GM12875 (cell line): ENCODE results near the gene CPAMD8.

Source experiments
- H3K4me3 ChIP-seq: one replicate; pipeline ENCODE4 v1.5.1; 2011; ENCODE audit warnings: low read depth, low read length, control low read depth
- TF ChIP-seq, protein P1 (sequence below): IDR thresholded peaks from 2 replicates; pipeline ENCODE4 v1.5.1; 2011; ENCODE audit warnings: low read depth, mild to moderate bottlenecking, control low read depth, inconsistent platforms, low read length, moderate library complexity, borderline replicate concordance; ENCODE audit not compliant: insufficient read depth

The CPAMD8 gene

DNA sequence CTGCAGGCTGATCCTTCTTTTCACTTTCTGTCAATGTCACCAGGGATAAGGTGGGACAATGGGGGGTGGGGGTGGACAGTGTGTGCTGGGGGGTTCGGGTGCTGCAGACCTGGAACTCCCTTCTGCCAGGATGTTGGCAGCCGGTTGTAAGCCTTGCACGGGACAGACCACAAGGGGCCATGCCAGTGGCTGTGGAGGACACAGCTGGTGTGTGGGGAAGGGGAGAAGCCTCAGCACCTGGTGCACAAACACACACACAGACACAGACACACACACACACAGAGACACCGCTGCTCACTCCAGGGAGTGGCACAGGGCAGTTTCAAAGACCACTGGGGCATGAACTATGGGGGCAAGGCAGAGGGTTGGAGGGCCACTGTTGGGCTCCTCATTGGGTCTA, 134.2 kb downstream of the CPAMD8 start:
- H3K4me3 ChIP-seq, result no peak overlapping the region

DNA sequence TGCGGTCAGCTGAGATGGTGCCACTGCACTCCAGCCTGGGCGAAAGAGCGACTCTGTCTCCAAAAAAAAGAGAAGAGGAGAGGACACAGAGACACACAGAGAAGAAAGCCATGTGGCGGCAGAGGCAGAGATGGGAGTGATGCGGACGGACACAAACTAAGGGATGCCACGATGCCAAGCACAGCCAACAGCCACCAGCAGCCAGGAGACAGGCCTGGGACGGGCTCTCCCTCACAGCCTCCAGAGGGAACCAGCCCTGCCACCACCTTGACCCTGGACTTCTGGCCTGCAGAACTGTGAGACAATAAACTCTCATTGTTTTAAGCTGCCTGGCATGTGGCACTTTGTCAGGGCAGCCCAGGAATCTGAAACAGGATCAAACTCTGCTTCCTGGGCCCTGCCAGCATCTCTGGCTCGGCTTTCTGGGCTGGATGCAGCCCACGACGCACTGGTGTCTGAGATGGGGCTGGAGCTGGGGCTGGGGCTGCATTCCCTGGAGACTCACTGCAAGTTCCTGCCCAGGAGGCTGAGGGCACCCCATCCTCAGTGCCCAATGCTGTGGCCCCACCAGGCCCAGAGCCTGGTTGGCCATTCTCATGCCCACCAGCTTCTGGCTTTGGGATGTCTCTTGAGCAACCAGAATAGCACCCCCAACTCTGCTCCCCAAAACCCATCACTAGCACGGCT, 134.8 kb downstream of the CPAMD8 start:
- no peak overlapping the region for H3K4me3 ChIP-seq
- TF ChIP-seq, protein P1, sequence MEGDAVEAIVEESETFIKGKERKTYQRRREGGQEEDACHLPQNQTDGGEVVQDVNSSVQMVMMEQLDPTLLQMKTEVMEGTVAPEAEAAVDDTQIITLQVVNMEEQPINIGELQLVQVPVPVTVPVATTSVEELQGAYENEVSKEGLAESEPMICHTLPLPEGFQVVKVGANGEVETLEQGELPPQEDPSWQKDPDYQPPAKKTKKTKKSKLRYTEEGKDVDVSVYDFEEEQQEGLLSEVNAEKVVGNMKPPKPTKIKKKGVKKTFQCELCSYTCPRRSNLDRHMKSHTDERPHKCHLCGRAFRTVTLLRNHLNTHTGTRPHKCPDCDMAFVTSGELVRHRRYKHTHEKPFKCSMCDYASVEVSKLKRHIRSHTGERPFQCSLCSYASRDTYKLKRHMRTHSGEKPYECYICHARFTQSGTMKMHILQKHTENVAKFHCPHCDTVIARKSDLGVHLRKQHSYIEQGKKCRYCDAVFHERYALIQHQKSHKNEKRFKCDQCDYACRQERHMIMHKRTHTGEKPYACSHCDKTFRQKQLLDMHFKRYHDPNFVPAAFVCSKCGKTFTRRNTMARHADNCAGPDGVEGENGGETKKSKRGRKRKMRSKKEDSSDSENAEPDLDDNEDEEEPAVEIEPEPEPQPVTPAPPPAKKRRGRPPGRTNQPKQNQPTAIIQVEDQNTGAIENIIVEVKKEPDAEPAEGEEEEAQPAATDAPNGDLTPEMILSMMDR, result no peak

More for the DNA sequence above, 134.2 kb downstream of the CPAMD8 start:
- TF ChIP-seq, protein P1, result no peak

DNA sequence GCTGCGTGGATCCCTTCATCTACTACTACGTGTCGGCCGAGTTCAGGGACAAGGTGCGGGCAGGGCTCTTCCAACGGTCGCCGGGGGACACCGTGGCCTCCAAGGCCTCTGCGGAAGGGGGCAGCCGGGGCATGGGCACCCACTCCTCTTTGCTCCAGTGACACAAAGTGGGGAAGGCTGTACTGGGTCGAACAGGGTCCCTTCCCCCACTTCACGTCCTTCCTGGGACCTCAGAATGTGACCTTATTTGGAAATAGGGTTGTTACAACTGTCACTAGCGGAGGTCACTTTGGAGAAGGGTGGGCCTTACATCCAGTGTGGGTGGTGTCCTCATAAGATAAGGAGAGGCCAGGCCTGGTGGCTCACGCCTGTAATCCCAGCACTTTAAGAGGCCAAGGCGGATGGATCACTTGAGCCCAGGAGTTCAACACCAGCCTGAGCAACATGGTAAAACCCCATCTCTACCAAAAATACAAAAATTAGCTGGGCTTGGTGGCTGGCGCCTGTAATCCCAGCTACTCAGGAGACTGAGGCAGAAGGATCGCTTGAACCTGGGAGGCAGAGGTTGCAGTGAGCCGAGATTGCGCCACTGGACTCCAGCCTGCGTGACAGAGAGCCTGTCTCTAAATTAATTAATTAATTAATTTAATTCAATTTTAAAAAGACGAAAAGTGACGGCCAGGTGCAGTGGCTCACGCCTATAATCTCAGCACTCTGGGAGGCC, 136.0 kb downstream of the CPAMD8 start:
- H3K4me3 ChIP-seq, result no peak overlapping the region
- TF ChIP-seq, protein P1, result no peak

DNA sequence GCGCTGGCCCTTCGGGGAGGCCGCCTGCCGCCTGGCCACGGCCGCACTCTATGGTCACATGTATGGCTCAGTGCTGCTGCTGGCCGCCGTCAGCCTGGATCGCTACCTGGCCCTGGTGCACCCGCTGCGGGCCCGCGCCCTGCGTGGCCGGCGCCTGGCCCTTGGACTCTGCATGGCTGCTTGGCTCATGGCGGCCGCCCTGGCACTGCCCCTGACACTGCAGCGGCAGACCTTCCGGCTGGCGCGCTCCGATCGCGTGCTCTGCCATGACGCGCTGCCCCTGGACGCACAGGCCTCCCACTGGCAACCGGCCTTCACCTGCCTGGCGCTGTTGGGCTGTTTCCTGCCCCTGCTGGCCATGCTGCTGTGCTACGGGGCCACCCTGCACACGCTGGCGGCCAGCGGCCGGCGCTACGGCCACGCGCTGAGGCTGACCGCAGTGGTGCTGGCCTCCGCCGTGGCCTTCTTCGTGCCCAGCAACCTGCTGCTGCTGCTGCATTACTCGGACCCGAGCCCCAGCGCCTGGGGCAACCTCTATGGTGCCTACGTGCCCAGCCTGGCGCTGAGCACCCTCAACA, 136.6 kb downstream of the CPAMD8 start:
- TF ChIP-seq, protein P1, result no peak
- H3K4me3 ChIP-seq, result no peak overlapping the region

DNA sequence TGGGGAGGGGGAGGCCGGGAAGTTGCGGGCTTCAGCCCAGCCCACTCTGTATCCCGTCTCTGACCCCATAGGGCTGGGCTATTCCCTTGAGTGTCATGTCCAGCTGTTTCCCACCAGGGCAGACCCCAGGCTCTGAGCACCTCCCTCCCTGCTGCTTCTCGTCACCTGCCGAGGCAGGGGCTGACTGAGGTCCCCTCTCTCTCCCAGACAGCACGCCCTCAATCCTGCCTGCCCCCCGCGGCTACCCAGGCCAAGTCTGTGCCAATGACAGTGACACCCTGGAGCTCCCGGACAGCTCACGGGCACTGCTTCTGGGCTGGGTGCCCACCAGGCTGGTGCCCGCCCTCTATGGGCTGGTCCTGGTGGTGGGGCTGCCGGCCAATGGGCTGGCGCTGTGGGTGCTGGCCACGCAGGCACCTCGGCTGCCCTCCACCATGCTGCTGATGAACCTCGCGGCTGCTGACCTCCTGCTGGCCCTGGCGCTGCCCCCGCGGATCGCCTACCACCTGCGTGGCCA, 137.2 kb downstream of the CPAMD8 start:
- TF ChIP-seq, protein P1, result no peak
- peak overlapping the region; percentile 53 for H3K4me3 ChIP-seq

DNA sequence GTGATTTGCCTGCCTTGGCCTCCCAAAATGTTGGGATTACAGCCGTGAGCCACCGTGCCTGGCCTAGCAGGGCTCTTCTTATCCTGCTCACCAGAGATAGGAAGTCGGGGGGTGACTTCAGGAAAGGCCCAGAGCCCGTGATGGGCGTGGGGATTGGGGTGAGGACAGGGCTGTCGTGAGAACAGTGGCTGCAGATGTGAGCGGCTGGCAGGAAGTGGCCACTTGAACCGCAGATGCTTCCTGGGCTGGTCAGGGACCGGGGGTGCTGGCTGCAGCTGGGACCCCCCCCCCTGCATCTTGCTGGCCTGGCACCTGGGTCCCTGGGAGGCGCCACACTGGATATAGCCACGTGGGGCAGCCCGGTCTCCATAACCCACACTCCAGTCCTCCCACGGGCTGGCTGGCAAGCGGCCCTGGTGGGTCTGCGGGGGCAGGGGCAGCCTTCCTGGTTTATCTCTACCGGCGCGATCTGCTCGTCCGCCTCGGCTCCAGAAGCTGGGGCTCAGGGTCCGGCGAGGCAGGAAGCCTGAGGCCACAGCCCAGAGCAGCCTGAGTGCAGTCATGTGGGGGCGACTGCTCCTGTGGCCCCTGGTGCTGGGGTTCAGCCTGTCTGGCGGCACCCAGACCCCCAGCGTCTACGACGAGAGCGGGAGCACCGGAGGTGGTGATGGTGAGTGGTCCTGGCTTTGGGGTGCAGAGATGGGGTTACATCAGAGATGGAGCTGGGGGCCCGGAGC, 137.8 kb downstream of the CPAMD8 start, which contains the start of gene F2RL3:
F2RL3 (plus strand) TSS at position 371 of the 737 bp plus-strand sequence; CDS start at position 562, 191 bp downstream.
- TF ChIP-seq, protein P1, result no peak
- H3K4me3 ChIP-seq, result peak within 1 kb of the TSS; percentile 53
